Neural progenitor cell (in vitro differentiated cells): ENCODE measurements around the gene CCNA1.

Experiments
- EZH2 ChIP-seq: fragments of 200-600 bp; sonication (generic); IDR thresholded peaks from 2 replicates; pipeline ENCODE4 v1.6.1; 2017; ENCODE audit warnings: antibody characterized with exemption, mild to moderate bottlenecking, moderate library complexity
- EZH2phosphoT487 ChIP-seq: fragments of 200-600 bp; sonication (generic); IDR thresholded peaks from 2 replicates; pipeline ENCODE4 v1.6.1; 2017; ENCODE audit warnings: antibody characterized with exemption
- TF ChIP-seq, protein P1 (sequence below): fragments of 200-600 bp; sonication (generic); IDR thresholded peaks from 2 replicates; pipeline ENCODE4 v1.5.1; 2017; ENCODE audit warnings: antibody characterized with exemption, mild to moderate bottlenecking

DNA sequence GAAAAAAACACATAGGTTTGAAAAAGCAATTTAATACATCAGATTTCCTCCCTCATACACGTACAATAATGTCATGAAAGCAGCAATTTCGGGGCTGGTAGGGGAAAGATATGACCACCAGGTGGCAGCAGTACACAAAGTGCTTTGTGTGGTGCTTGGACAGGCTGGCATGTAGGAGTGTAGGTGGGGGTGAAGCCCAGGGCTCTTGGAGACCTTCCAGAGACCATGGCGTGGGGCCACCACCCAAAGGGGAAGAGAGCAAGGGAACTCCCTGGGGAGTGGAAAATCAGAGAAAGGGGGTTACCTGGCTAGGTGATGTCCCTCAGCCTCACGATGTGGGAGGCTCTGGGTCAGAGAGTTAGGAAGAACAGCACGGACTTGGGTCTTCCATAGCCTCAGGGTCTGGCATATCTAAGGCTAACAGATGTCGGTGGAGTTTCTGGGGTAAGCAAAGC lies 11.8 kb upstream of the CCNA1 start:
- TF ChIP-seq, protein P1, sequence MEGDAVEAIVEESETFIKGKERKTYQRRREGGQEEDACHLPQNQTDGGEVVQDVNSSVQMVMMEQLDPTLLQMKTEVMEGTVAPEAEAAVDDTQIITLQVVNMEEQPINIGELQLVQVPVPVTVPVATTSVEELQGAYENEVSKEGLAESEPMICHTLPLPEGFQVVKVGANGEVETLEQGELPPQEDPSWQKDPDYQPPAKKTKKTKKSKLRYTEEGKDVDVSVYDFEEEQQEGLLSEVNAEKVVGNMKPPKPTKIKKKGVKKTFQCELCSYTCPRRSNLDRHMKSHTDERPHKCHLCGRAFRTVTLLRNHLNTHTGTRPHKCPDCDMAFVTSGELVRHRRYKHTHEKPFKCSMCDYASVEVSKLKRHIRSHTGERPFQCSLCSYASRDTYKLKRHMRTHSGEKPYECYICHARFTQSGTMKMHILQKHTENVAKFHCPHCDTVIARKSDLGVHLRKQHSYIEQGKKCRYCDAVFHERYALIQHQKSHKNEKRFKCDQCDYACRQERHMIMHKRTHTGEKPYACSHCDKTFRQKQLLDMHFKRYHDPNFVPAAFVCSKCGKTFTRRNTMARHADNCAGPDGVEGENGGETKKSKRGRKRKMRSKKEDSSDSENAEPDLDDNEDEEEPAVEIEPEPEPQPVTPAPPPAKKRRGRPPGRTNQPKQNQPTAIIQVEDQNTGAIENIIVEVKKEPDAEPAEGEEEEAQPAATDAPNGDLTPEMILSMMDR = peak; percentile 94
- TF ChIP-seq EZH2 (no peak), EZH2phosphoT487 (no peak)
